Heart left ventricle (tissue), 13 donors: ENCODE data around the gene MUC2.

Source experiments
- POLR2A ChIP-seq, 2 donors: fragments of 450-650 bp; IDR thresholded peaks; one replicate each; pipeline ENCODE4 v1.6.1; 2017; ENCODE audit warnings: antibody characterized with exemption in 2 of 2, mild to moderate bottlenecking in 2 of 2, moderate library complexity in 2 of 2
- TF ChIP-seq, protein P1 (sequence below), 12 donors: fragments of 200-600 bp; sonication (generic) in 4 of 12; IDR thresholded peaks; one replicate each; pipeline versions ENCODE4 v1.5.0 to v1.8.0; 2018 to 2022; ENCODE audit warnings: antibody characterized with exemption in 12 of 12, mild to moderate bottlenecking in 5 of 12
- donor health status: ischemic (EF 13 %, LVEDD 7.1; RV severe dilation, severe dysfunction).
- donor health status: DM: no; HTN: yes; CAD: no.
- donor health status: DM: no; HTN: no; CAD: no.
- donor health status: ischemic (EF 25% LVEDD 6.9; RV normal size, moderate dysfunction).
- donor health status: ischemic (EF 25% LVEDD 5.7; RV mildly dilated, moderate dysfunction).
- donor health status: ischemic (EF 35%, LVEDD 5.7; RV mildly dilated, moderate dysfunction).
- donor health status: nonischemic (EF 11% LVEDD 7.7; RV severe dilation, severe dysfunction).
- donor health status: DM: yes; HTN: yes; CAD: no.
- donor health status: PGD.
- donor health status: ischemic (EF 29% LVEDD 5.4; RV normal size, mild dysfunction).
- donor health status: nonischemic (EF 23%, LVEDD 6.1; RV moderate dilation, normal function).

DNA sequence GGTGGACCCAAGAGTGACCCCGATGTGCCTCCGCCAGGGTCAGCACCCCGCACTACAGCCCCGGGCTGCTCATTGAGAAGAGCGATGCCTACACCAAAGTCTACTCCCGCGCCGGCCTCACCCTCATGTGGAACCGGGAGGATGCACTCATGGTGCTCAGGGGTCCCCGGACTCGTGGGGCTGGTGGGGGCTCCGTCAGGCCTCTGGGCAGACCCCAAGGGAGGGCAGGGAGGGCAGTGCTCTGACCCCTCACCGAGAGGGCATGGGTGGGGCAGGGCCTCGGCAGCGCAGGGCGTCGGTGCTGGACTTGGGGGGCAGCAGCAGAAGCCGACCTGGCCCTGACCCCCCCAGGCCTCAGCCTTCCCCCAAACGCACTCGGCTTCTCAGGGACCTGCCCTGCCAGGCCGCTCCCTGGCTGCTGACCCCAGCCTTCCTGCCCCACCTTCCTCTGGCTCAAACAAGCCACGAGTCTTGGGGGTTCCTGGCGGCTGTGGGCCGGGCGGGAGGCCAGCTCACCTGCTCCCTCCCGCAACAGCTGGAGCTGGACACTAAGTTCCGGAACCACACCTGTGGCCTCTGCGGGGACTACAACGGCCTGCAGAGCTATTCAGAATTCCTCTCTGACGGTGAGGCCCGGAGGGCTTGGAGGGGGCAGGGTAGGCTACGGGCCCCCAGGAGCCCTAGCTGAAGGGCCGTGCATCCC lies 2.9 kb downstream of the MUC2 start:
- TF ChIP-seq, protein P1, sequence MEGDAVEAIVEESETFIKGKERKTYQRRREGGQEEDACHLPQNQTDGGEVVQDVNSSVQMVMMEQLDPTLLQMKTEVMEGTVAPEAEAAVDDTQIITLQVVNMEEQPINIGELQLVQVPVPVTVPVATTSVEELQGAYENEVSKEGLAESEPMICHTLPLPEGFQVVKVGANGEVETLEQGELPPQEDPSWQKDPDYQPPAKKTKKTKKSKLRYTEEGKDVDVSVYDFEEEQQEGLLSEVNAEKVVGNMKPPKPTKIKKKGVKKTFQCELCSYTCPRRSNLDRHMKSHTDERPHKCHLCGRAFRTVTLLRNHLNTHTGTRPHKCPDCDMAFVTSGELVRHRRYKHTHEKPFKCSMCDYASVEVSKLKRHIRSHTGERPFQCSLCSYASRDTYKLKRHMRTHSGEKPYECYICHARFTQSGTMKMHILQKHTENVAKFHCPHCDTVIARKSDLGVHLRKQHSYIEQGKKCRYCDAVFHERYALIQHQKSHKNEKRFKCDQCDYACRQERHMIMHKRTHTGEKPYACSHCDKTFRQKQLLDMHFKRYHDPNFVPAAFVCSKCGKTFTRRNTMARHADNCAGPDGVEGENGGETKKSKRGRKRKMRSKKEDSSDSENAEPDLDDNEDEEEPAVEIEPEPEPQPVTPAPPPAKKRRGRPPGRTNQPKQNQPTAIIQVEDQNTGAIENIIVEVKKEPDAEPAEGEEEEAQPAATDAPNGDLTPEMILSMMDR (IDR thresholded peaks at IDR 0.05) = no peak
- TF ChIP-seq POLR2A (IDR thresholded peaks at IDR 0.05) = no peak
